Measurements from ENCODE around the gene DAZL.

DAZL gene

DNA sequence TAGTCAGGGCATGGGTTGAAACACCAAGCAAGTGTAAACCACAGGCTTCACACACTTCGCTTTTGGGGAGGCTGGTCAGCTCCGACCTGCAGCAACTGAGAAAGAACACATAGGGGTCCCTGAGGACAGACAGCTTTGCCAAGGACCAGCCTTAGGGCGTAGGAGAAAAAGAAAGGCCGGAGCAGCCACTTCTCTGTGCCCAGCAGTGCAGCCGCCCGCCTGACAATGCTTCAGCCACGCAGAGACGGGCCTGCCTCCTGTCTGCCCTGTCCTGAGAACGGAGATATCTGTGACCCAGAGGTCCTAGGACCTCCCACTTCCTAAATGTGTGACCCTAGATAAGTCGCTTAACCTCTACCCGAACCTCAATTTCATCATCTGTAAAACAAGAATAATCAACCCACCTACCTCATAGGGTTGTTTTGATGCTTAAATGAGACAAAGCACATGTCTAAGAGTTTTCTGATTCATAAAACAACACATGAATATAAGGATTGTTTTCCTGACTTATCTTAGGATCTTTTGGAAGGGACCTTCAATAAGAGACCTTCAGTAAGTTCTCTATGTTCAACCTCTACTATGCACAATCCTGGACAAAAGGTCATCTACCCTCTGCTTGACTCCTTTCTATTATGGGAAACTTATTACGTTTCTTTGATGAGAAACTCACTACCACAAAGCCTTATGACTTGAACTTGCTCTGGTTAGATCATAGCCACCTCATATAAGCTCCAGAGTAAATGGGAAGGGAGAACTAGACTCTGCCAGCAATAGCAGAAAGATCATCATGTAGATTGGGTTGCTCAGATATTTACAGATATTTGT is 58.8 kb downstream of the DAZL start:
- no peak for DNase-seq (ENCODE audit: low read depth, low spot score)
- H3K27ac ChIP-seq = no peak overlapping the region

DNA sequence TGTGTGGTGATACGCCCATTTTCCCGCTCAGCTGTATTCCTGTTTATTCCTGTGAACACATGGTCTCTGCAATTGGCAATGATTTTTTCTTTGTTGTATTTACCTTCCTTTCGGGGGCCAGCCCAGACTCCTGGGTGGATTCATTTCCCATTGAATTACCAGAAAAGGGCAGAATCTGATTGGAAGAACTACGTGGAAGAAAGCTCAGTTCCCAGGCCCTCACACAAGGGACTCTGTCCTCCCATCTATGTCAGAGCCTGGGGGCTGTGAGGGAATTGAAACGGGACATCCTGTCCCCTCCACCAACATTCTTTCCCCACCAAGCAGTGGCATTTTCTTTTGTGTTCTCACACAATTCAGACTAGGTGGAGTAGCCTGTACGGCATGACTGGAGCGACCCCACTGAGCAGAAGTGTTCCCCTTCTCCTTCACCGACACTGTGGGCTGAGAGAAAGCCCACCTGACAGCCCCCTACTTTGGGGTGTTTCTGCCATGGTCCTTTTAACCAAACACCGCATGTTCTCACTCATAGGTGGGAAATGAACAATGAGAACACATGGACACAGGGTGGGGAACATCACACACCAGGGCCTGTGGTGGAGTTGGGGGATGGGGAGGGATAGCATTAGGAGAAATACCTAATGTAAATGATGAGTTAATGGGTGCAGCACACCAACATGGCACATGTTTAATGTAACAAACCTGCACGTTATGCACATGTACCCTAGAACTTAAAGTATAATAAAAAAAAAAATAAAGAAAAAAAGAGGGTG is 59.6 kb downstream of the DAZL start:
- DNase-seq (ENCODE audit: low read depth, low spot score) = no peak
- no peak overlapping the region for H3K27ac ChIP-seq

DNA sequence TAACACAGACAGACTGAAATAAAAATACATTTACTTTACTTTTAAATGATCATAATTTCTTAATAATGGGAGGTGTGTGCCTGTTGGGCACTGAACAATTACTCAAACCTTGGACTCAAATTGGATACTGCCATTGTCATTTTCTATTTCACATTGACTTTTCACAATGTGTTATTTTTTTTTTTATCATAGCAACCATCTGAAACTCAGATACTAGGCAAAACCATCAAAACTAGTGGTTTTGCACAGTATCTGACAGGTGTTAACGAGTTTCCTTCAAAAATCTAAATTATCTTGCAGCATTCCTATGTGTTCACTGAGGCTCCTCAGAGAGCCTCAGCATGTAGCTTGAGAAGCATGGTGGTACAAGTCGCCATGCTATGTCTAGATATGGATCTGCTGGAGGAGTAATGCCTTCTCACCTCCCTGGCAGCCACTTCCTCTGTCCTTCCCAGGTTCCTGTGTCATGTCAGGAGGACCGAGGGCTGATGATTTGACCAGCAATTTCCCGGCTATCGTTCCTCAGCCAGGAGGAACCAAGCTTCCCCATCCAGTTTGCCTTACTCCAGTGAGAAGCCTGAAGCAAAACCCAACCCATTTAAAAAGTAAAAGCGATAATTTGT is 61.9 kb downstream of the DAZL start:
- H3K27ac ChIP-seq = no peak overlapping the region
- DNase-seq (ENCODE audit: low read depth, low spot score) = no peak

DNA sequence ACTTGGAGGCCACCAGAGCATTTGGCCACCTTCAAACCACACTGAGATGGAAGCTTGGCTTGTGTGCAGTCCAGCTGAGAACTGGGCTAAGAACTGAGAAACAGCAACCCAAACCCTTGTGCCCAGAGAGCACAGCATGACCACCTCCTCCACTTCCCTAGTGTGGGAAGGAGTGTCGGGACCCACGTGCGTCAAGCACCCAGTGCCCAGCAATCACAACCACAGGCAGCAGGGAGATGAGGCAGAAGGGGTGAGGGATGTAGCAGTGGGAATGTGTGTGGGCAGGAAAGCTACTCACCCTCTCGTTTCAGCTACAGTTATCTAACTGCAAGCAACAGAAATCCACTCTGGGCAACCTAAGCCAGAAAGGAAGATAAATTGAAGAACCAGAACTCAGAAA is 66.7 kb downstream of the DAZL start:
- H3K27ac ChIP-seq = no peak overlapping the region
- no peak for DNase-seq (ENCODE audit: low read depth, low spot score)

DNA sequence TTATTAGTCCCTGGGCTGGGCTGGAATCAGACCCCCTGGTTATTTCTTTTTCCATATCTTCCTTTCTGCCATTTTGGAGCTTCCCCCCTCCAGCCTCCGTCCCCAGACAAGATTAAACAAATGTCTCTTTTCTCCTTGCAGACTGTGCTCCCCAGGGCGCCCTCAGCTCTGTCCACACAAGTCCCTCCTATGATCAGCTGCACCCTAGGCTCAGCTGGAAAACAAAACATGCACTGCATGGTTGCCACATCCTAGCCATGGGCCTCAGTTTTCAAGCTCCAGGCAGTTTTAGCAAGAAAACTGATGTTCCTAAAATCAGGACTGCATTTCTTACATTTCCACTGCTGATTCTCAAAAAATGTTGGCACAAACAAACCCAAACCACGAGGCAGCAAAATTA is 68.2 kb downstream of the DAZL start:
- no peak for DNase-seq (ENCODE audit: low read depth, low spot score)
- H3K27ac ChIP-seq = no peak overlapping the region
